Activated naive CD4-positive, alpha-beta T cell treated with anti-CD3 and anti-CD28 coated beads, Interleukin-2, amount 50 U/mL, for 72 hours (primary cell): Measurements from ENCODE around the gene EGLN3. TPM values are rescaled to one million over a fixed set of nuclear protein-coding genes. Genes with fewer than 3 reads are reported as not detected.
A peak's percentile ranks its signal among the peaks of the same experiment; 100 is the strongest.

ENCODE experiments used
- ATAC-seq, 2 donors: fragments of 150-1000 bp; cut with Tn5 transposase; 2 replicates each; pipeline ENCODE4 v1.10.0; 2021; ENCODE audit warnings: mild to moderate bottlenecking in 2 of 2, moderate library complexity in 2 of 2
- DNase-seq, 2 donors: peaks; one replicate each; pipeline ENCODE4 v3.0.0; 2021 to 2022; ENCODE audit warnings: low spot score in 2 of 2
- H3K27ac Mint-ChIP-seq, 2 donors: one replicate each; pipeline ENCODE4 v1.8.0; 2022; ENCODE audit warnings: mild to moderate bottlenecking in 2 of 2, mixed read lengths in 2 of 2
- H3K36me3 Mint-ChIP-seq, 2 donors: one replicate each; pipeline ENCODE4 v1.8.0; 2022; ENCODE audit warnings: mixed read lengths in 2 of 2
- H3K9me3 Mint-ChIP-seq, 2 donors: one replicate each; pipeline ENCODE4 v1.8.0; 2022; ENCODE audit warnings: mixed read lengths in 2 of 2
- total RNA-seq, 2 donors: library from RNA; stranded (reverse); gene quantifications; one replicate each; pipeline ENCODE4 v1.2.3, GENCODE V29; 2022

The EGLN3 gene
- total RNA-seq, 2 donors from 2014 or later, result 0.34 to 8.3 TPM

DNA sequence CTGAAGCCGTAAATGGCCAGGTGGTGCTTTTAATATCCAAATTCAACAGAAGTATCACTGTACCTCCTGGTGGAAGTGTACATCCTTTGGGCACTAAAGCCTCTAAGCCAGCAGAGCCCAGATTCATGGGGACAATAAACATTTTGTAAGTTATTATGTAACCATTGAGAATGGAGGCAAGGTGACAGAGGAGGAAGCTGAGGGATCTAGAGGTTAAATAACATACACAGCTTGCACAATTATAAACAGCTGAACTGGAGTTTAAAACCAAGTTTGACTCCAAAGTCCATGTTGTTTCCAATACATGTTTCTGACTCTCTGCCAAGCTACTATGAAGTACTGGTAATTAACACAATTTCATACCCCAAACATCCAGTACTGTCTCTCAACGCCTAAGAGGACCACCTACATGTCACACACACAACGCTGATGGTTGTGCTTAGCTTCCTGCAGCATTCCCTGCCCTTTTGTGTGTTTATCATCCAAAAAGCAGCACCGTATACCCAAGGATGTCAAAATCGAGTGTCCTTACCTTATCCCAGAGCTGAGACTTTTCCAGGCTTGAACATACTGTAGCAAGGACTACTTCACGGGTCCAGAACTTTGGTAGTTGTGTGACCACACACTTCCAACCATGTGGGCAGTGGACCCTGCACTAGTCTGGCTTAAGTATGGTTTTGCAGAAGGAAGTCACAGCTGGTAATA lies 41.3 kb downstream of the EGLN3 start:
- Mint-ChIP-seq H3K27ac (no peak overlapping the region), H3K9me3 (no peaks in the 10 kb centered on the region), H3K36me3 (no peaks in the 10 kb centered on the region)
- no peak for DNase-seq
- ATAC-seq, result no peak

DNA sequence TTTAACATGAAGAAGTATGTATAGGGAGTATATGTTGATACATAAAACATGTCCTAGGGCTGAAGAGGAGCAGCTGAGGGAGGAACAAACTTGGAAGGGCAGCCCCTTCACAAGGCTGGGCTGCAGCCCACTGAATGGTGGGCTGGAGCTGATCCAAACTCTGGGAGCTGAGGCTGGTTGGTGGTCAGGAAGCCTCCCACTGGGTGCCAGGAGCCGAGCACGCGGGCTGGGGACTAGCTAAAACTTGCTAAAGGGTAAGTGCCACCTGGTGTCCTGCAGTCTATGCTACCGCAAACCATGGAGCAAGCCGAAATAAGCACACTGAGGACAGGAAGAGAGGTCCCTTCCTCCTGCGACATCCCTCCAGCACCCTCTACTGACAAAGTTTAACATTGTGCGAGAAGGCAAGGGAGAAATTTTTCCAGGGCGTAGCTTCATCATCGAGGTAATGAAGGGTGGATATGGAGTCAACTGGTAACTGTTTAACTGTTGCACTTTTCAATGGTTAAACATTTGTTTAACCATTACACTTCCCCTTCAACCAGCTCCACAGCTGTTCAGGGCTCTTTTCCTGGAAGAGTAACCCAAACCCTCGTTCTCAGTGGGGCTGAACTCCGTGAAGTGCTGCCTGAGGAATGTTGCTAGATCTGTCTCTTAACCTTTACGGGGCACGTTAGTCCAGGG lies 42.2 kb downstream of the EGLN3 start:
- Mint-ChIP-seq H3K36me3 (no peaks in the 10 kb centered on the region), H3K9me3 (no peaks in the 10 kb centered on the region), H3K27ac (no peak overlapping the region)
- ATAC-seq, result no peak
- DNase-seq, result no peak

DNA sequence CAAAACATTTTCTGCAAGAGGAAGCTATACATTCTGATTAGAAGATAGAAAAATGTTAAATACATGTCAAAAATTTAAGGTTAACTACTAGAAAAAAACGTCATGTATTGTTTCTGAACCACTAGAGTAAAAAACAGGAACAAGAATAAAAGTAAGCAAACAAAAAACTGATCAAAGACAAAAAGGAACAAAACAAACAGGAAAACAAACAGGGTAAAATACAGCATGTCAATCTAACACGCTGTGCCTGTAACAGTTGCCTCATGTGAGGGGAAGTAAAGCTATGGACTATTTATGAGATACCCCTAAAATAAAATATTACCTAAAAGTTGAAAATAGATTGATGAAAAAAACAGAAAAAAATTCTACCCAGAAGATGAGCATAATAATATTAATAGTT lies 43.9 kb downstream of the EGLN3 start:
- H3K9me3 Mint-ChIP-seq, result no peaks in the 10 kb centered on the region
- DNase-seq, result no peak
- no peak for ATAC-seq
- no peak overlapping the region for H3K27ac Mint-ChIP-seq
- no peaks in the 10 kb centered on the region for H3K36me3 Mint-ChIP-seq

DNA sequence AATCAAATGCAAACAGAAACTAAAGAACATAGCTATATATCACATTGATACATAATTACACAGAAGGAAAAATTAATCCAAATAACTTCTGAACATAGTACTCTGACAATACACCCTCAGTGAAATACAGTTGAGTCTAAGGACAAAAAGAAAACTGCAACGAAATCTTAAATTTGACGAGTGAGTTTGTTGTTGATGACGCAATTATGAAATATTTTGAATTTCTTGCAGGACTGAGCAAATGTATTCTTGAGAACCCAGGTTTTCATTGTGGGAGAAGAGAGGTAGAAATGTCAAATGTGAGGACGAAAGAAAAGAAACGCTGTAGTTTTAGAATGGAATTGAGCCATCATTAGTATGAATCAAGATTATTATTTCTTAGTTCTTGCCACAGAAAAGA lies 46.3 kb downstream of the EGLN3 start:
- ATAC-seq, result no peak
- Mint-ChIP-seq H3K27ac (no peak overlapping the region), H3K9me3 (no peaks in the 10 kb centered on the region), H3K36me3 (no peaks in the 10 kb centered on the region)
- DNase-seq, result no peak

DNA sequence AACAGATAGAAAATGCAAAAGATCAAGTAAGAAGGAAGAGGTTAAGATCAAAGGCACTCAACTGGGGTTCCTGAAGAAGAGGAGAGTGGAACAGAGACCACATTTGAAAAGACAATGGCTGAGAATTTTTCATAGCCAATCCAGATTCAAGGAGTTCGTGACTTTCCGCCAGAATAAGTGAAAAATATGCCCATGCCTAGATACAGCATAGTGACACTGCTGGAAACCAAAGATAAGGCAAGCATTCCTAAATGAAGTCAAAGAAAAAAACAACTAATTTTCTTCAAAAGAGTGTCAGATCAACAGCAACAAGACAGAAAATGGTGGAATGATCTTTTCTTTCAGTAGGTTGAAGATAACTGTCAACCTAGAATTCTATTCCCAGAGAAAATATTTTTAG lies 47.5 kb downstream of the EGLN3 start:
- DNase-seq, result no peak
- no peak overlapping the region for H3K27ac Mint-ChIP-seq
- H3K36me3 Mint-ChIP-seq, result no peaks in the 10 kb centered on the region
- ATAC-seq, result no peak
- no peaks in the 10 kb centered on the region for H3K9me3 Mint-ChIP-seq

DNA sequence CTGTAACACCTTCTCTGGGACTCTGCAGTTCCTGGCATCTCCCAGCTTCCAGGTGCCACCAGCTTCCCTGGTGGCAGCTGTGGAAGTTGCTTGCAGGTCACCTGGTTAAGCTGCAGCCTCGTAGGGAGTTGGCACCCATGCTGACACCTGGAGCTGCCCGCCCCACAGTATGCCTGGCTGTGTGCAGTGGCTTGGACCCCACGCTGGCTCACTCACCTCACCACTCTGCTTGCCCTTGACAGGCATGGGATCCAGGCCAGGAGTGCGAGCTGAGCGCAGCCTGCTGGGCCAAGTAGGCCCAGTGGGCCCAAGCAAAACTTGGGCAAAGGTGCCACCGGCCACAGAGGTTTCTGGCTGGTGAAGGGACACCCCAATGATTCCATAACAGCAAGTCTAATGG lies 48.5 kb downstream of the EGLN3 start:
- no peak for ATAC-seq
- Mint-ChIP-seq H3K27ac (no peak overlapping the region), H3K9me3 (no peaks in the 10 kb centered on the region), H3K36me3 (no peaks in the 10 kb centered on the region)
- no peak for DNase-seq

DNA sequence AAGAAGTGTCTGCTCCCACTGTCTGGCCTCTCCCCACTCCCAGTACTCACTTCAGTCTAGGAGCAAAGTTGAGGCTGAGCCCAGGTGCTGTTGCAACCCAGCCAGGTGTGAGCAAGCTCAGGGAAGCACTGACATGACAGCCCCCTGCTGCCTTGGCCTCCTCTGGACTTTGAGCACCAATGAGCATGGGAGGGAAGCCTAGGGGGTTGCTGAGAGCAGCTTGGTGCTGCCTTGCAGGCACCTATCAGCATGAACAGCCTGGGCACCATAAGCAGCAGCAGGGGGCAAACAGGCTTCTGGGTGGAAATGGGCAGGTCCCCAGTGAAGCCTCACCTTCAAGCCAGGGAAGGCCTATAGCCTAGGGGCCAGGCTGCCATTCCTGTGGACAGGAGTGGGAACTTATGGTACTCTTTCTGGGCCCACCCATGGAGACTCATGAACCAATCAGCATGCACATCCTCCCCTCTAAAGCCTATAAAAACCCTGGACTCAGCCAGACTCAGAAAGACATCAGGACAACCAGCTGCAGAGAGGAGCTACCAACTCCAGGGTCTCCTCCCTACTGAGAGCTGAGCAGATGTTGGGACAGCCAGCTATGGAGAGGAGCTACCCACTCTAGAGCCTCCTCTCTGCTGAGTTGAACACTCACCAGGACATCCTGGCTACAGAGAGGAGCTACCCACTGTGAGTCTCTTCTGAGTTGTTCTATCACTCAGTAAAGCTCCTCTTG lies 49.3 kb downstream of the EGLN3 start:
- H3K36me3 Mint-ChIP-seq, result no peaks in the 10 kb centered on the region
- no peak for ATAC-seq

DNA sequence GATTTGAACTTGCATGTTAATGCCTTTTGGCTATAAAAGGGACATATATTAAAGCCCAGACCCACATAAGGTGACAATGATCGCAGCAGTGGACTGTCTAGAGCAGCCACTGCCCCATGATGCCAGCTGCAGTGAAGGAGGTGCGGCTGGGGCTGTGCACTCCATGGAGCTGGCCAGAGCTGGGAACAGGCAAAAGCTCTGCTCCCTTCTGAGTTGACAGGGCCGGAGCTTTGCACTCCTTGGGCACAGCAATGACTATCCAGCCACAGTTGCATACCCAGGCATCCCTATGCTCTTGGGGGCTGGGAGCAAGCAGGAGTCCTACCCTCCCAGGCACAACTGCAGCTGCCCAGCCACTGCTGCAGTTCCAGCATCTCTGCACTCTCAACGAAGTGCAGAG lies 50.2 kb downstream of the EGLN3 start:
- no peaks in the 10 kb centered on the region for H3K36me3 Mint-ChIP-seq
- DNase-seq (no peak), ATAC-seq (no peak)
- no peak overlapping the region for H3K27ac Mint-ChIP-seq
- H3K9me3 Mint-ChIP-seq, result peaks cover 0 to 4% of the 10 kb centered on the region in 2 donors

More for the DNA sequence above, 49.3 kb downstream of the EGLN3 start:
- no peak for DNase-seq
- Mint-ChIP-seq H3K9me3 (peaks cover 0 to 1% of the 10 kb centered on the region in 2 donors), H3K27ac (no peak overlapping the region)

DNA sequence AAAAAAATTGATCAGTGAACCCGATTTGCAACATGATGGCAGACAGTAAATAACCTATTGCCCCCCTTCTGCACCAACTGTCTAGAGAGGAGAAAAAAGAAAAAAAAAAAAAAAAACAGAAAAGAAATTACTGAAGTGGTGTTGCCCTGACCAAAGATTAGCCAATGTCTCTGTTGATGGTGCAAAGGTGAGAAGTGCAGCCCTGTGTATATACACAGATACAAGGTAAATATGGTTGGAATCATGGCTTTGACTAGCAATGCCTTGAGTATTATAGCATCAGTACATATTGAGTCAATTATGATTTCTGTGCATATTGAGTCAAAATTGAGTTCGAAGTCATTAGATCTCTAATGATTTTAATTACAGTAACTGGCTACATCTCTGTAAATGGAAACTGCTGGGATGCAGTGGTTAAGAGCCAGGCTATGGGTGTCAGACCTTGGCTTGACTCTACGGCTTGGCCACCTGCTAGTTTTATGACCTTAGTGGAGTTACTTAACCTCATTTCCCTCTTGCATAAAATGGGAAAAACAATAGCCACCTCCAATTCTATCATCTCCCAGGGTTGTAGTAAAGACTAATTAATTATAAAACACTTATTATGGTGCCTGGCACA lies 51.0 kb downstream of the EGLN3 start:
- no peak for ATAC-seq
- Mint-ChIP-seq H3K36me3 (no peaks in the 10 kb centered on the region), H3K27ac (no peak overlapping the region), H3K9me3 (peaks cover 2 to 10% of the 10 kb centered on the region in 2 donors)
- no peak for DNase-seq

DNA sequence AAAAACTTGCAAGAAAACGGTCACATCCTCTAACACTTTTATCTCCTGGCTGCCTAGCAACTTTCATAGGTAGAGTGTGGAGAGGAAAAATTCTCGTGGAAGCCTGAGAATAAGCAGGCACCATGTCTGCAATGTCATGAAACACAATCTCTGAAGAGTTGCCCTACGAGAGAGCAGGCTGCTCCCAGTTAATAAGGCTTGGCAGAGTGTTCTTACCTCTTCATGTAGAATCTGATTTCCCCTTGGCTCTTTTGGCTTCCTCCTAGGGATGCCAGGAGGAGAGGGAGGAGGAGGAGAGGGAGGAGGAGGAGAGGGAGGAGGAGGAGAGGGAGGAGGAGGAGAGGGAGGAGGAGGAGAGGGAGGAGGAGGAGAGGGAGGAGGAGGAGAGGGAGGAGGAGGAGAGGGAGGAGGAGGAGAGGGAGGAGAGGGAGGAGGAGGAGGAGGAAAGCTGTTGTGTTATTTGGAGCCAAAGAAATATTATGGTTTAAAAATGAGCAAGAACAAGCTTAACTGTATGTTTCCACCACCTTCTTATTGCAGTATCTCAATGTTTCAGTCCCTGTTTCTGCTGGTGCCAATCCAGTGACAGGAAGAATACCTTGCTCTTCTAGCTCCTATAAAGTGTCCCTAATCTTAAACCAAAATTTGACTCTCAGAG lies 52.9 kb downstream of the EGLN3 start:
- Mint-ChIP-seq H3K27ac (no peak overlapping the region), H3K36me3 (peaks cover 0 to 7% of the 10 kb centered on the region in 2 donors), H3K9me3 (peaks cover 5 to 17% of the 10 kb centered on the region in 2 donors)
- DNase-seq, result no peak
- no peak for ATAC-seq

DNA sequence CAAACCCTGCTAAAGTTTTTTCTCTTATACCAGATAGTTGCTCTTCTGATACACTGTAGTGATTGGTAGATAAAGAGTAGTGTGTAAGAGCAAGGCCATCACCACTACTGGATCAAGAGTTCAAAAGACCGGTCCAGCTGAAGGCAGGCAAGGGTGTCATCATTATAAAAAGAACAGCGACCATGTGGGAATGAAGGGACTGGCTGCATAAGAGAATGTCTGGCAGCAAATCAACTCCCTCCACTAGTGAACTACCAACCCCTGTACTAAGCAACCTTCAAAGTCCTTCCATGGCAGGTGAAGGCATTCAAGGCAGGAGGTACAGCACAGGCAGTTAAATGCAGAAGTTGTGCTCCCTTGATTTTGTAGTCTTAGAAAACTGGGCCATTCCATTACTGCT lies 53.5 kb downstream of the EGLN3 start:
- Mint-ChIP-seq H3K9me3 (peaks cover 5 to 17% of the 10 kb centered on the region in 2 donors), H3K27ac (no peak overlapping the region), H3K36me3 (peaks cover 0 to 7% of the 10 kb centered on the region in 2 donors)
- no peak for DNase-seq
- no peak for ATAC-seq

DNA sequence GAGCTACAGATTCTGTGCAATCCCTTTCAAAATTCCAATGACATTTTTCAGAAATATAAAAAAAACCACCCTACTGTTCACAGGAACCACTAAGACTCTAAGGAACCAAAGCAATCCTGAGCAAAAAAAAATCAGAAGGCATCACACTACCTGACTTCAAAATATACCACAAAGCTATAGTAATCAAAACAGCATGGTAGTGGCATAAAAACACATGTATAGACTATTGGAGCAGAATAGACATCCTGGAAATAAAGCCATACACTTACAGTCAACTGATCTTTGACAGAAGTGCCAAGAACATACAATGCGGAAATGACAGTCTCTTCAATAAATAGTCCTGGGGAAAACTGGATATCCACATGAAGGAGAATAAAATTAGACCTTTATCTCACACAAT lies 56.5 kb downstream of the EGLN3 start:
- Mint-ChIP-seq H3K9me3 (peaks cover 14 to 30% of the 10 kb centered on the region in 2 donors), H3K27ac (no peak overlapping the region), H3K36me3 (peaks cover 0 to 8% of the 10 kb centered on the region in 2 donors)
- ATAC-seq (no peak), DNase-seq (no peak)

DNA sequence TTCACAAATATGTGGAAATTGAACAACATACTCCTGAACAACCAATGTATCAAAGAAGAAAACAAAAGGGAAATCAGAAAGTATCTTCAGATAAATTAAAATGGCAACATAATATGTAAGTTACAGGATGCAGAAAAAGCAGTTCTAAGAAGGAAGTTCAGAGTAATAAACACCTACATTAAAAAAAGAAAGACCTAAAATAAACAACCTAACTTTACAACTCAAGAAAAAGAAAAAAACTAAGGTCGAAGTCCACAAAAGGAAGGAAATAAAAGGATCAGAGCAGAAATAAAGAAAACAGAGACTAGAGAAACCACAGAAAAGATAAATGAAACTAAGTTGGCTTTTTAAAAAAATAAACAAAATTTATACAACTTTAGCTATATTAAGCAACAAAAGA lies 59.2 kb downstream of the EGLN3 start:
- H3K9me3 Mint-ChIP-seq, result peaks cover 26 to 37% of the 10 kb centered on the region in 2 donors
- H3K27ac Mint-ChIP-seq, result no peak overlapping the region

DNA sequence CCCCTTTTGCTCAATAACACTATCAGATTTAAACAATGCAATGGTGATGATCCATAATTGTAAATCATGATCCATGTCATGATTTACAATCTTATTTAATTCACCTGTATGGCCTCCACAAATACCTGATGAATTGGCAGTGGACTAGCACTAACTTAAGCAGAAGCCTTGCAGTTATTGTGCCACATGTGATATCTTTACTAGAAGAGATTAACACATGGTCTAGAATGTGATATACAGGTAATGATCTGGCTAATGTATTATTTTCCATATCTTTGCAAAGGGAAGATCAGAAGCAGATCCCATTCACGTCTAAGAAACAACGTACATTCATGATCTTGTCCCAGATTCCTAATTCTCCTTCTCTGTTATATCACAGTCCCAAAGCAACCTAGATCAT lies 66.0 kb downstream of the EGLN3 start:
- no peak overlapping the region for H3K27ac Mint-ChIP-seq
- DNase-seq (no peak), ATAC-seq (no peak)
- peaks cover 11 to 26% of the 10 kb centered on the region in 2 donors for H3K9me3 Mint-ChIP-seq
- H3K36me3 Mint-ChIP-seq, result peaks cover 0 to 11% of the 10 kb centered on the region in 2 donors

More for the DNA sequence above, 59.2 kb downstream of the EGLN3 start:
- peaks cover 0 to 18% of the 10 kb centered on the region in 2 donors for H3K36me3 Mint-ChIP-seq
- DNase-seq (no peak), ATAC-seq (no peak)

DNA sequence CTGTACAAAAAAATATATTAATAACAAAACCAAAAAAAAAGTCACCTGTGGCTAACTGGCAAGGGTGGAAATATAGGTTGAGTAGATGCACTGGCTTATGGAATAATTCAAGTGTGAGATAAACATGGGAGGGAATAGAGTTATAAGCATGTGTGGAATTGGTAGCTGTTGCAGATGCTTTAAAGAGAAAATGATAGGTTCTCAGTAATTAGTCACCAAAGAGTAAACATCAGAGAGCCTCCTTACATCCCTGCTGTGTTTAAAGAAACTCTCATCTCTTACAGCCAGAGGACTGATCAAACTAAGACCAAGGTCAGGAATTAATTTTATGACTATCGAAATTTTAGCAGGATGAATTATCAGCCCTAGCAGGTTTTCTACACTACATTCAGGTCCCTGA lies 70.5 kb downstream of the EGLN3 start:
- ATAC-seq, result no peak
- Mint-ChIP-seq H3K27ac (no peak overlapping the region), H3K36me3 (peaks cover 16 to 29% of the 10 kb centered on the region in 2 donors), H3K9me3 (peaks cover 22 to 35% of the 10 kb centered on the region in 2 donors)
- DNase-seq, result no peak

DNA sequence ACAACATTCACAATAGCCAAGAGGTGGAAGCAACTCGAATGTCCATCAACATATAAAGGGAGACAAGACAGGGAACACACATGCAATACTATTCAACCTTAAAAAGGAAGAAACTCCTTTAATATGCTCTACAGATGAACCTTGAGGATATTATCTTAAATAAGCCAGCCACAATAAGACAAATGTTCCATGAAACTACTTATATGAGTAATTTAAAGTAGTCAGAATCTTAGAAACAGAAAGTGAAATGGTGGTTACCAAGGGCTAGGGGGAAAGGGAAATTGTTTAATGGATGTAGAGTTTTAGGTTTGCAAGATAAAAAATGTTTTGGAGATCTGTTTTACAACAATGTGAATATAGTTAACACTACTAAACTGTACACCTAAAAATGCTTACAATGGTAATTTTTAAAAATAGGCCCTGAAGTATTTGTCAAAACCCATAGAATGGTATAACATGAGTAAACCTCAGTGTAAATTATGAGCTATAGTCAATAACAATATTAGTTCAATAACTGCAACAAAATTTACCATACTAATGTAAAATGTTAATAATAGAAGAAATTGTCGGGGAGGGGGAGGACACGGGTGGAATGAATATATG lies 71.1 kb downstream of the EGLN3 start:
- peaks cover 18 to 32% of the 10 kb centered on the region in 2 donors for H3K36me3 Mint-ChIP-seq
- ATAC-seq (peak in 1 of 2 donors; percentile 58), DNase-seq (no peak)
- H3K27ac Mint-ChIP-seq, result no peak overlapping the region
- H3K9me3 Mint-ChIP-seq, result peaks cover 24 to 34% of the 10 kb centered on the region in 2 donors
